Measurements from ENCODE around the gene CIP2A.
"Not testable (repeated sequence)": the region's sequence is repeated elsewhere in the genome, so short reads cannot be mapped to it uniquely, and the experiment has no call there.

The CIP2A gene

DNA sequence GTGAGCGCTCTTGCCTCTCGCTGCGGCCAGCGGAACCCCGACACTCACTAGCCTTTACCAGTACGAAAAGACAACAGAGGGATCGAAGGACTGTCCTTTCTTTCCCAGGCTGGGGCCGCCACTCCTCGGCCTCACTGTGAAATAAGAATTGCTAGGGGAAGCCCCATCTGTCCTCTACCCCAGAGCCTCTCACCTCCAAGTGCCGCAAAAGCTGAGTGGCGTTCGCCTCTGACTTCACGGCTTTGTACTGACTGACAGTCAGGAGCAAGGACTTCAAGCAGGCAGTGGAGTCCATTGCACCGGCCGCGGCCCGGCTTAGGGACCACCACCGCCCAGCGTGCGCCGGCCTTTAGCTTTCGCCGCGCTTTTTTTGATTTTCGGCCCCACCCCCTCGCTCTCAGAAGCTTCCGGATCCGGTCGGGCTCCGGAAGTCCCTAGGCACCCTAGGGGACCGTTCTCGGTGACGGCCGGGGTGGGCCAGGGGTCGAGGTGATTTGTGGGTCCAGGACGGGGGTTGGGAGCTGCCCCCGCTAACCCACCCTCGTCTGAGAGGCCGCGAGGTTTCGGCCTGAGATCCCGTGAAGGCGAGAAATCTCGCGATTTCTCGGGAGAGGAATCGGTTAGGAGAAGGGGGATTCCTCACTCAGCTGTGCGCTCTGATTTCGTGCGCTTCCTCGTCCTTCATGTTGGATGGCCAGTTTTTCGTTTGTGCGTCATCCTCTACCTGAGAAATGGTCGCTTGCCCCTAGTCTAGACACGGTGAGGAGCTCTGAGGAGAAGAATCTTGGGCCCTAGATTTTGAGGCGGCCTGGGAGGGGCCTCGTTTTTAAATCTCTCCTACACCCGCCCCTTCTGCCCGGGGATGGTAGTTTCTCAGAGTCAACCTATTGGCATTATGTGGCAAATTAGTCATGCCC is at the start of gene CIP2A, which contains the start of gene DZIP3:
Gene CIP2A, minus strand, starts transcription at position 358 of the 917 bp plus-strand sequence. Its CDS starts 63 bp downstream, at position 295.
Gene DZIP3, plus strand, starts transcription at position 642 of the 917 bp plus-strand sequence. CDS start 15,685 bp downstream, outside the sequence.
- TF ChIP-seq, protein P1, sequence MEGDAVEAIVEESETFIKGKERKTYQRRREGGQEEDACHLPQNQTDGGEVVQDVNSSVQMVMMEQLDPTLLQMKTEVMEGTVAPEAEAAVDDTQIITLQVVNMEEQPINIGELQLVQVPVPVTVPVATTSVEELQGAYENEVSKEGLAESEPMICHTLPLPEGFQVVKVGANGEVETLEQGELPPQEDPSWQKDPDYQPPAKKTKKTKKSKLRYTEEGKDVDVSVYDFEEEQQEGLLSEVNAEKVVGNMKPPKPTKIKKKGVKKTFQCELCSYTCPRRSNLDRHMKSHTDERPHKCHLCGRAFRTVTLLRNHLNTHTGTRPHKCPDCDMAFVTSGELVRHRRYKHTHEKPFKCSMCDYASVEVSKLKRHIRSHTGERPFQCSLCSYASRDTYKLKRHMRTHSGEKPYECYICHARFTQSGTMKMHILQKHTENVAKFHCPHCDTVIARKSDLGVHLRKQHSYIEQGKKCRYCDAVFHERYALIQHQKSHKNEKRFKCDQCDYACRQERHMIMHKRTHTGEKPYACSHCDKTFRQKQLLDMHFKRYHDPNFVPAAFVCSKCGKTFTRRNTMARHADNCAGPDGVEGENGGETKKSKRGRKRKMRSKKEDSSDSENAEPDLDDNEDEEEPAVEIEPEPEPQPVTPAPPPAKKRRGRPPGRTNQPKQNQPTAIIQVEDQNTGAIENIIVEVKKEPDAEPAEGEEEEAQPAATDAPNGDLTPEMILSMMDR (IDR thresholded peaks at IDR 0.05; ENCODE audit: insufficient read depth, low read depth, low read length, missing control alignments): no peak

DNA sequence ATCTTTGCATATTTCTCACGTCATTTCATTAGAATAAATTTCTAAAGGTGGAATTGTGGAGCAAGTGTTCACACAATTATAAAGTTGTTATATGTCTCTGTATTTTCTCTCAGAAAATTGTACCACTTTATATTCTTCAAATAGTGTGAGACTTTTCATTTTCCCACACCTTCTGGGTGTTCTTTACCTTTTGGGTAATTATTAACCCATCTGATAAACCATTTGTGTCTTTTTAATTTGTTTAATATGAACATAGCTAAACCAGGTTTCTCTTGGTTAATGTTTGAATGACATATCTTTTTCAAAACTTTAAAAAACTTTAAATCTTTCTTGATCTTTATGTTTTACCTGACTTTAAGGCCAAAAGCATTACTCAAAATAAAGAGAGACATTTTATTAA is 40.7 kb upstream of the CIP2A start:
- TF ChIP-seq, protein P1 (IDR thresholded peaks at IDR 0.05; ENCODE audit: insufficient read depth, low read depth, low read length, missing control alignments): no peak
- DNase-seq (ENCODE audit: low read depth): no peak
- no peak overlapping the region for H3K4me3 ChIP-seq (ENCODE audit: low read length)

More for the DNA sequence above, at the start of gene CIP2A, which contains the start of gene DZIP3:
- peak; percentile 93 for DNase-seq (ENCODE audit: low read depth)
- H3K4me3 ChIP-seq (ENCODE audit: low read length): peak within 1 kb of the TSS; percentile 66

DNA sequence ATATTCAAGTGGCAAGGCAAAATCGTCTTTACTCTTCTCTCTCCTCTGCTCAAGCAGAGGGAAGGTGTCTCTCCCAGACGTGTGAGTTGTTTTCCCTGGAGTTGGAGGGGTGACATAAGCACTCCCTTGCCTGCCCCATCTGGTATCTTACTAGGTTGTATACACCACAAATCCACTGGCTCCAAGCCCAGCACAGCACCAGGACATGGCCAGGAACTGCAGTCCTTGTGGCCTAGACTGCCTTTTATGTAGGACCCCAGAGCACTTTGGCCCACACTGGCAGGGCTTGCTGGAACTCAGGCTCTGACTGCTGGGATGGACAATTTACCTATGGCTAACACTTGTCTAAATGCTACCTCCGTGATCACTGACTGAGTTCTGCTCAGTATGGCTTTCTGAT is 34.3 kb upstream of the CIP2A start:
- DNase-seq (ENCODE audit: low read depth): no peak
- H3K4me3 ChIP-seq (ENCODE audit: low read length): no peak overlapping the region
- TF ChIP-seq, protein P1 (IDR thresholded peaks at IDR 0.05; ENCODE audit: insufficient read depth, low read depth, low read length, missing control alignments): no peak

DNA sequence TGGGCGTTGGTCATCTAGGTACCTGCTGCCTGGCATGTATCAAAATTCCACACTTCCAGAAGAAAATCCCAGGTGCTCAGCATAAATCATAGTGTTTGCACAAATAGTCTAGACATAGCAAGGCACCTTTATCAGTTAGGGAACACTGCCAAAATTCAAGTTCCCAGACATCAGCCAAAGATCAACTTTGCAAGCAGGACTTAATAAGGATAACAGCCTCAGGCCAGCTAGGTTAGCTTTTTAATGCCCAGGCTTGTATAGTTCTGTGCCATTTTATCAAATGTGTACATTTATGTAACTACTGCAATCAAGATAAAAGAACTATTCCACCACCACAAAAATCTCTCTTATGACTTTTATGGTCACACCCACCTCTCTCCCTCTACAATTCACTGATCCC is 31.0 kb upstream of the CIP2A start:
- H3K4me3 ChIP-seq (ENCODE audit: low read length): no peak overlapping the region
- DNase-seq (ENCODE audit: low read depth): no peak
- TF ChIP-seq, protein P1 (IDR thresholded peaks at IDR 0.05; ENCODE audit: insufficient read depth, low read depth, low read length, missing control alignments): no peak

DNA sequence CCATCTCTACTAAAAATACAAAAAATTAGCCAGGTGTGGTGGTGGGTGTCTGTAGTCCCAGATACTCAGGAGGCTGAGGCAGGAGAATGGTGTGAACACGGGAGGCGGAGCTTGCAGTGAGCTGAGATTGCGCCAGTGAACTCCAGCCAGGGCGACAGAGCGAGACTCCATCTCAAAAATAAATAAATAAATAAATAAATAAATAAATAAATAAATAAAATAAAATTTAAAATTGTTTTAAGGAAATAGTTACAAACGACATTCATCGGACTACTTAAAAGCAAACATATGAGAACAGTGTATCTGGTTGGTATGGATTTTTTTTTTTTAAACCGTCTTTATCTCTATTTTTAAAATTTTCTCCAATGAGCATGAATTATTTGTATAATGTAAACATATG is 26.9 kb upstream of the CIP2A start:
- not testable (repeated sequence) for DNase-seq (ENCODE audit: low read depth); H3K4me3 ChIP-seq (ENCODE audit: low read length)

DNA sequence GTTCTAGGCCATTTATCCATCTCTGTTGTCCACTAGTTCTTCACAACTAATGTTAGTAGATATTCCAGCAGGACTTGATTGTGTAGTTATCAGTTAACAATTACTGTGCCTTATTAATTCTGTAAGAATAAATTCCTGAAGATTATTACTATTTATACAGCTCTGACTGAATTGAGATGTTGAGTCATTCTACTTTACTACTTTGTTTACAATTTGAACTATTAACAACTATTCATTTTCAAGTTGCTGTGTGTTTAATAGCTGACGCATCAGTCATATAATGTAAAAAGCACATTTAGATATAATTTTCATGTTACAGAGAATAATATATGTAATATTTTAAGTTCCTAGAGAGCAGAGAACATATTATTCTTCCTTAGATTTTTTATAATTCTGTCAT is 21.4 kb upstream of the CIP2A start:
- DNase-seq (ENCODE audit: low read depth): no peak
- H3K4me3 ChIP-seq (ENCODE audit: low read length): no peak overlapping the region
- TF ChIP-seq, protein P1 (IDR thresholded peaks at IDR 0.05; ENCODE audit: insufficient read depth, low read depth, low read length, missing control alignments): no peak

DNA sequence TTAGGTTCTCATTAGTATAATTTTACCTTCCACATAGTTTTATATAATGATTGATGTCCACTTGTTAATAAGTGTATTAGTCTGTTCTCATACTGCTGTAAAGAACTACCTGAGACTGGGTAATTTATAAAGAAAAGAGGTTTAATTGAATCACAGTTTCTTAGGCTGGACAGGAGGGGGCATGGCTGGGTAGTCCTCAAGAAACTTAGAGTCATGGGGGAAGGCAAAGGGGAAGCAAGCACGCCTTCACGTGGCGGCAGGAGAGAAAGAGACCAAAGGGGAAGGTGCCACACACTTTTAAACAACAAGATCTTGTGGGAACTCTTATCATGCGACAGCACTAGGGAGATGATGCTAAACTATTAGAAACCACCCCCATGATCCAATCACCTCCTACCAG is 19.5 kb upstream of the CIP2A start:
- H3K4me3 ChIP-seq (ENCODE audit: low read length): no peak overlapping the region
- TF ChIP-seq, protein P1 (IDR thresholded peaks at IDR 0.05; ENCODE audit: insufficient read depth, low read depth, low read length, missing control alignments): no peak
- no peak for DNase-seq (ENCODE audit: low read depth)
